ENCODE results near the gene CPPED1. TPM values are rescaled to one million over a fixed set of nuclear protein-coding genes. Genes with fewer than 3 reads are reported as not detected.

Gene CPPED1
- total RNA-seq, 1 donor: 21.4 TPM

- H3K9me3 ChIP-seq (ENCODE audit: low read depth, low read length): peaks cover 2% of the 10 kb centered on the region
- H3K4me3 ChIP-seq (ENCODE audit: insufficient read depth, low read length): no peak overlapping the region
- H3K27me3 ChIP-seq (ENCODE audit: insufficient read depth, low read length): no peaks in the 10 kb centered on the region
- TF ChIP-seq CTCF (IDR thresholded peaks at IDR 0.05; ENCODE audit: extremely low read depth, low read depth, low read length): no peak
- H3K4me2 ChIP-seq (ENCODE audit: insufficient read depth, low read length): no peak overlapping the region
- H2AFZ ChIP-seq (ENCODE audit: low read length): no peak overlapping the region
- no peak for DNase-seq (ENCODE audit: insufficient read length, low spot score, missing footprints)
- no peaks in the 10 kb centered on the region for H4K20me1 ChIP-seq (ENCODE audit: insufficient read depth, low read length)
- H3K4me1 ChIP-seq (ENCODE audit: insufficient read depth, low read length): peaks cover 23% of the 10 kb centered on the region
- H3K27ac ChIP-seq (ENCODE audit: low read depth, low read length): no peak overlapping the region
- no peaks in the 10 kb centered on the region for H3K36me3 ChIP-seq (ENCODE audit: insufficient read depth, low read length)
- H3K79me2 ChIP-seq (ENCODE audit: insufficient read depth, low read length): no peaks in the 10 kb centered on the region
Observed at GRCh38 chr16:12673466-12673865, 130.2 kb downstream of the CPPED1 start.

- DNase-seq (ENCODE audit: insufficient read length, low spot score, missing footprints): no peak
- H3K36me3 ChIP-seq (ENCODE audit: insufficient read depth, low read length): no peaks in the 10 kb centered on the region
Observed at GRCh38 chr16:12672986-12673385, 130.7 kb downstream of the CPPED1 start.

GRCh38 chr16:12669908-12670307 lies 133.8 kb downstream of the CPPED1 start:
- Histone ChIP-seq H3K36me3 (ENCODE audit: insufficient read depth, low read length) (no peaks in the 10 kb centered on the region), H3K4me3 (ENCODE audit: insufficient read depth, low read length) (no peak overlapping the region), H3K4me2 (ENCODE audit: insufficient read depth, low read length) (no peak overlapping the region), H3K79me2 (ENCODE audit: insufficient read depth, low read length) (no peaks in the 10 kb centered on the region), H4K20me1 (ENCODE audit: insufficient read depth, low read length) (no peaks in the 10 kb centered on the region), H3K27me3 (ENCODE audit: insufficient read depth, low read length) (no peaks in the 10 kb centered on the region), H3K9me3 (ENCODE audit: low read depth, low read length) (peaks cover 2% of the 10 kb centered on the region), H3K27ac (ENCODE audit: low read depth, low read length) (no peak overlapping the region), H3K4me1 (ENCODE audit: insufficient read depth, low read length) (peaks cover 8% of the 10 kb centered on the region), H2AFZ (ENCODE audit: low read length) (no peak overlapping the region)
- no peak for TF ChIP-seq CTCF (IDR thresholded peaks at IDR 0.05; ENCODE audit: extremely low read depth, low read depth, low read length)
- DNase-seq (ENCODE audit: insufficient read length, low spot score, missing footprints): no peak

More at GRCh38 chr16:12672986-12673385, 130.7 kb downstream of the CPPED1 start:
- Histone ChIP-seq H4K20me1 (ENCODE audit: insufficient read depth, low read length) (no peaks in the 10 kb centered on the region), H3K9me3 (ENCODE audit: low read depth, low read length) (peaks cover 2% of the 10 kb centered on the region), H3K4me1 (ENCODE audit: insufficient read depth, low read length) (peaks cover 23% of the 10 kb centered on the region), H3K27me3 (ENCODE audit: insufficient read depth, low read length) (no peaks in the 10 kb centered on the region), H3K4me2 (ENCODE audit: insufficient read depth, low read length) (no peak overlapping the region), H3K4me3 (ENCODE audit: insufficient read depth, low read length) (no peak overlapping the region), H2AFZ (ENCODE audit: low read length) (no peak overlapping the region), H3K79me2 (ENCODE audit: insufficient read depth, low read length) (no peaks in the 10 kb centered on the region), H3K27ac (ENCODE audit: low read depth, low read length) (no peak overlapping the region)
- TF ChIP-seq CTCF (IDR thresholded peaks at IDR 0.05; ENCODE audit: extremely low read depth, low read depth, low read length): no peak

- no peak overlapping the region for H3K4me2 ChIP-seq (ENCODE audit: insufficient read depth, low read length)
- H3K27ac ChIP-seq (ENCODE audit: low read depth, low read length): no peak overlapping the region
- H3K27me3 ChIP-seq (ENCODE audit: insufficient read depth, low read length): no peaks in the 10 kb centered on the region
- H3K4me3 ChIP-seq (ENCODE audit: insufficient read depth, low read length): no peak overlapping the region
- no peaks in the 10 kb centered on the region for H3K36me3 ChIP-seq (ENCODE audit: insufficient read depth, low read length)
- no peak overlapping the region for H2AFZ ChIP-seq (ENCODE audit: low read length)
- peaks cover 2% of the 10 kb centered on the region for H3K9me3 ChIP-seq (ENCODE audit: low read depth, low read length)
- no peak for TF ChIP-seq CTCF (IDR thresholded peaks at IDR 0.05; ENCODE audit: extremely low read depth, low read depth, low read length)
- no peak for DNase-seq (ENCODE audit: insufficient read length, low spot score, missing footprints)
- H3K4me1 ChIP-seq (ENCODE audit: insufficient read depth, low read length): no peaks in the 10 kb centered on the region
- H3K79me2 ChIP-seq (ENCODE audit: insufficient read depth, low read length): no peaks in the 10 kb centered on the region
- no peaks in the 10 kb centered on the region for H4K20me1 ChIP-seq (ENCODE audit: insufficient read depth, low read length)
Observed at GRCh38 chr16:12667909-12668308, 135.8 kb downstream of the CPPED1 start.
